Activated T-helper 17 cell treated with anti-CD3 and anti-CD28 coated beads, Interleukin-2, amount 50 U/mL, for 72 hours (primary cell): ENCODE measurements around the gene FBXO42. TPM values are rescaled to one million over a fixed set of nuclear protein-coding genes. Genes with fewer than 3 reads are reported as not detected.
A peak's percentile ranks its signal among the peaks of the same experiment; 100 is the strongest.

Experiments used
- ATAC-seq: fragments of 150-1000 bp; cut with Tn5 transposase; replicated peaks from 2 replicates; pipeline ENCODE4 v1.10.0; 2021; ENCODE audit warnings: mild to moderate bottlenecking, moderate library complexity
- H3K27ac Mint-ChIP-seq: one replicate; pipeline ENCODE4 v1.8.0; 2022; ENCODE audit warnings: mixed read lengths
- H3K27me3 Mint-ChIP-seq: one replicate; pipeline ENCODE4 v1.8.0; 2022; ENCODE audit warnings: mixed read lengths
- H3K36me3 Mint-ChIP-seq: one replicate; pipeline ENCODE4 v1.8.0; 2022; ENCODE audit warnings: low read depth, mild to moderate bottlenecking, mixed read lengths
- H3K4me1 Mint-ChIP-seq: one replicate; pipeline ENCODE4 v1.8.0; 2022; ENCODE audit warnings: mixed read lengths
- H3K4me3 Mint-ChIP-seq: one replicate; pipeline ENCODE4 v1.8.0; 2022; ENCODE audit warnings: mild to moderate bottlenecking, mixed read lengths
- H3K9me3 Mint-ChIP-seq: one replicate; pipeline ENCODE4 v1.8.0; 2022; ENCODE audit warnings: mixed read lengths
- total RNA-seq, 2 donors: library from RNA; stranded (reverse); gene quantifications; one replicate each; pipeline ENCODE4 v1.2.3, GENCODE V29; 2022

Gene FBXO42
- total RNA-seq, 2 donors from 2014 or later = 19.7 to 27.3 TPM

- Mint-ChIP-seq H3K36me3 (no peaks in the 10 kb centered on the region), H3K4me3 (no peak overlapping the region), H3K4me1 (peaks cover 6% of the 10 kb centered on the region), H3K27ac (peak overlapping the region; percentile 70), H3K9me3 (no peaks in the 10 kb centered on the region), H3K27me3 (no peaks in the 10 kb centered on the region)
- no peak for ATAC-seq
Measured at GRCh38 chr1:16198444-16199156, 153.7 kb downstream of the FBXO42 start.

- H3K36me3 Mint-ChIP-seq = no peaks in the 10 kb centered on the region
- no peak overlapping the region for H3K27ac Mint-ChIP-seq
- H3K4me3 Mint-ChIP-seq = no peak overlapping the region
- no peaks in the 10 kb centered on the region for H3K9me3 Mint-ChIP-seq
- ATAC-seq = no peak
- H3K4me1 Mint-ChIP-seq = peaks cover 6% of the 10 kb centered on the region
- no peaks in the 10 kb centered on the region for H3K27me3 Mint-ChIP-seq
Measured at GRCh38 chr1:16196874-16197273, 155.4 kb downstream of the FBXO42 start.

Other genes with a start within 250 kb of the FBXO42 start
- under 1 TPM in 1 of 2 donors, not detected in 1; 0.13 TPM for gene EPHA2, start 196.4 kb downstream of the FBXO42 start, total RNA-seq
- gene ARHGEF19, start 139.8 kb downstream of the FBXO42 start, total RNA-seq = 10 to 100 TPM in 1 of 2 donors, 1 to 10 TPM in 1; 7.5 to 10.0 TPM
- gene CPLANE2, start 115.3 kb downstream of the FBXO42 start, total RNA-seq = 1 to 10 TPM; 3.1 to 7.5 TPM
- 100 to 1,000 TPM; 172 to 204 TPM for gene SZRD1, start 14.8 kb upstream of the FBXO42 start, total RNA-seq
- gene SPATA21, start 84.9 kb upstream of the FBXO42 start, total RNA-seq = under 1 TPM in 1 of 2 donors, not detected in 1; 0.08 TPM
- 10 to 100 TPM; 68.0 to 83.7 TPM for gene NECAP2, start 88.2 kb upstream of the FBXO42 start, total RNA-seq
- gene RNU1-1, start 161.8 kb upstream of the FBXO42 start, total RNA-seq = 1,000 to 10,000 TPM; 1,202 to 2,371 TPM